ENCODE results near the gene CDH18.

CDH18 gene

DNA sequence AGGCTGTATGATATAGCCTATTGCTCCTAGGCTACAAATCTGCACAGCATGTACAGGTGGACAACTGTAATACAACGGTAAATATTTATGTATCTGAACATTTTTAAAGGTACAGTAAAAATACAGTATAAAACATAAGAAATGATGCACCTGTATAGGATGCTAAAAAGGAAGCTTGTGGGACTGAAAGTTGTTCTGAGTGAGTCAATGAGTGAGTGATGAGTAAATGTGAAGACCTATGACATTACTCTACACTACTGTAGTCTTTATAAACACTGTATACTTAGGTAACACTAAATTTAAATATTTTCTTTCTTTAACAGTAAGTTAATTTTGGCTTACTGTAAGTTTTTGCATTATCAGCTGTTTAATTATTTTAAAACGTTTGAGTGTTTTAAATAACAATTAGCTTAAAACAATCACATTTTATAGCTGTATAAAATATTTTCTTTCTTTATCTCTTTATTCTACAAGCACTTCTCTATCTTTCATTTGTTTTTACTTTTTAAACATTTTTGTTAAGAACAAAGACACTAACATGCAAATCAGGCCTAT, 28.1 kb downstream of the CDH18 start:
- Histone ChIP-seq H3K4me3 (ENCODE audit: low read length, poor library complexity, severe bottlenecking) (no peak overlapping the region), H3F3A (ENCODE audit: low read depth) (no peaks in the 10 kb centered on the region), H3K36me3 (ENCODE audit: insufficient read depth, low read length) (no peaks in the 10 kb centered on the region), H3K4me2 (ENCODE audit: low read depth, low read length, poor library complexity, severe bottlenecking) (no peak overlapping the region), H4K20me1 (ENCODE audit: insufficient read depth, low read length, poor library complexity, severe bottlenecking) (no peaks in the 10 kb centered on the region), H3K79me2 (ENCODE audit: insufficient read depth, low read length) (no peaks in the 10 kb centered on the region), H3K9ac (ENCODE audit: low read depth, low read length, poor library complexity, severe bottlenecking) (no peak overlapping the region), H3K9me2 (replicated peaks; ENCODE audit: low read depth, low read length) (no peaks in the 10 kb centered on the region), H3K27me3 (ENCODE audit: insufficient read depth, low read length, poor library complexity, severe bottlenecking) (no peaks in the 10 kb centered on the region), H2AFZ (ENCODE audit: low read length) (no peak overlapping the region), H3K9me3 (ENCODE audit: insufficient read depth, low read depth, low read length) (no peaks in the 10 kb centered on the region), H3K4me1 (ENCODE audit: insufficient read depth, low read length, poor library complexity, severe bottlenecking) (no peaks in the 10 kb centered on the region)
- TF ChIP-seq, protein P1, sequence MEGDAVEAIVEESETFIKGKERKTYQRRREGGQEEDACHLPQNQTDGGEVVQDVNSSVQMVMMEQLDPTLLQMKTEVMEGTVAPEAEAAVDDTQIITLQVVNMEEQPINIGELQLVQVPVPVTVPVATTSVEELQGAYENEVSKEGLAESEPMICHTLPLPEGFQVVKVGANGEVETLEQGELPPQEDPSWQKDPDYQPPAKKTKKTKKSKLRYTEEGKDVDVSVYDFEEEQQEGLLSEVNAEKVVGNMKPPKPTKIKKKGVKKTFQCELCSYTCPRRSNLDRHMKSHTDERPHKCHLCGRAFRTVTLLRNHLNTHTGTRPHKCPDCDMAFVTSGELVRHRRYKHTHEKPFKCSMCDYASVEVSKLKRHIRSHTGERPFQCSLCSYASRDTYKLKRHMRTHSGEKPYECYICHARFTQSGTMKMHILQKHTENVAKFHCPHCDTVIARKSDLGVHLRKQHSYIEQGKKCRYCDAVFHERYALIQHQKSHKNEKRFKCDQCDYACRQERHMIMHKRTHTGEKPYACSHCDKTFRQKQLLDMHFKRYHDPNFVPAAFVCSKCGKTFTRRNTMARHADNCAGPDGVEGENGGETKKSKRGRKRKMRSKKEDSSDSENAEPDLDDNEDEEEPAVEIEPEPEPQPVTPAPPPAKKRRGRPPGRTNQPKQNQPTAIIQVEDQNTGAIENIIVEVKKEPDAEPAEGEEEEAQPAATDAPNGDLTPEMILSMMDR (conservative IDR thresholded peaks at IDR 0.05; ENCODE audit: low read length): no peak
- TF ChIP-seq EZH2phosphoT487 (IDR thresholded peaks at IDR 0.05; ENCODE audit: borderline replicate concordance): no peak

DNA sequence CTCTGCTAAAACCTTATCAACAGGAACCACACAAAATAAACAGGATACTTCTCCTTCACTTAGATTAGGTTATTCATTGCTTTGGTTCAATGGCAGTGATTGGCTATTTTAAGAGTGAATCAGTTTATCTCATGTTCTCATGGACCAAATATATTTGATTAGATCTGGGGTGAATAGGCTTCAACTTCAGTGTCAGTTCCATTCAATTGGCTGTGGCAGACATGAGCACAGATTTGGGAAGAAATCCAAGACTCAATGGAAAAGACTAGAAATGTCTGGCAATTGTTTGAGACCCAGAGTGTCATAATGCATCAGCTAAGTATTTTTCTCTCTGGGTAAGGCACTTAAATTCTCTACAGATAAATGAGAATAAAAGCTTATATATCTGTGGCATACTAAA, 37.1 kb downstream of the CDH18 start:
- H3K9me3 ChIP-seq (ENCODE audit: insufficient read depth, low read depth, low read length): no peaks in the 10 kb centered on the region
- H3K4me2 ChIP-seq (ENCODE audit: low read depth, low read length, poor library complexity, severe bottlenecking): no peak overlapping the region
- no peaks in the 10 kb centered on the region for H3K4me1 ChIP-seq (ENCODE audit: insufficient read depth, low read length, poor library complexity, severe bottlenecking)
- no peaks in the 10 kb centered on the region for H4K20me1 ChIP-seq (ENCODE audit: insufficient read depth, low read length, poor library complexity, severe bottlenecking)
- H3K27me3 ChIP-seq (ENCODE audit: insufficient read depth, low read length, poor library complexity, severe bottlenecking): no peaks in the 10 kb centered on the region
- H3K79me2 ChIP-seq (ENCODE audit: insufficient read depth, low read length): no peaks in the 10 kb centered on the region
- H3K9ac ChIP-seq (ENCODE audit: low read depth, low read length, poor library complexity, severe bottlenecking): no peak overlapping the region
- no peak overlapping the region for H3K4me3 ChIP-seq (ENCODE audit: low read length, poor library complexity, severe bottlenecking)
- no peaks in the 10 kb centered on the region for H3K36me3 ChIP-seq (ENCODE audit: insufficient read depth, low read length)
- H2AFZ ChIP-seq (ENCODE audit: low read length): no peak overlapping the region
- TF ChIP-seq, protein P1 (conservative IDR thresholded peaks at IDR 0.05; ENCODE audit: low read length): no peak
- no peak for TF ChIP-seq EZH2phosphoT487 (IDR thresholded peaks at IDR 0.05; ENCODE audit: borderline replicate concordance)
- H3K9me2 ChIP-seq (replicated peaks; ENCODE audit: low read depth, low read length): no peaks in the 10 kb centered on the region
- H3F3A ChIP-seq (ENCODE audit: low read depth): no peaks in the 10 kb centered on the region

DNA sequence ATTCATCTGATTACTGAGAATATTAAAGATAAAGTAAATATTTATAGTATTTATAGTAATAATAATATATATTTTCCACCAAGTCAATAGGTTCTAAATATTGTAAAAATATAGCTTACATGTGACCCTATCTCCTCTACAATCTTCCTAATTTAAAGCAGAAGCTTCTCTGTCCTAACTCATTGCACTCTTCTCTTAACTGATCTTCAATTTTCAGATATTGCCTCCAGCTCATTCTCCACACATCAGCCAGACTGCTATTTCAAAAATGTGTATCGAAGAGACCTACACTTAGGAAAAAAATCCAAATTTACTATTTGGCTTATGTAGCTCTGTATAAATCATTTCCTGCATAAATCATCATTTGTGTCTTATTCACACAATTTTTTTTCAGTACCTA, 47.8 kb downstream of the CDH18 start:
- H3K4me3 ChIP-seq (ENCODE audit: low read length, poor library complexity, severe bottlenecking): no peak overlapping the region
- no peaks in the 10 kb centered on the region for H3K79me2 ChIP-seq (ENCODE audit: insufficient read depth, low read length)
- no peaks in the 10 kb centered on the region for H3K36me3 ChIP-seq (ENCODE audit: insufficient read depth, low read length)
- no peak overlapping the region for H2AFZ ChIP-seq (ENCODE audit: low read length)
- H3K9me3 ChIP-seq (ENCODE audit: insufficient read depth, low read depth, low read length): no peaks in the 10 kb centered on the region
- H3K9me2 ChIP-seq (replicated peaks; ENCODE audit: low read depth, low read length): no peaks in the 10 kb centered on the region; the same call in 1 of the 2 replicates
- no peaks in the 10 kb centered on the region for H3K4me1 ChIP-seq (ENCODE audit: insufficient read depth, low read length, poor library complexity, severe bottlenecking)
- TF ChIP-seq, protein P1 (conservative IDR thresholded peaks at IDR 0.05; ENCODE audit: low read length): no peak
- TF ChIP-seq EZH2phosphoT487 (IDR thresholded peaks at IDR 0.05; ENCODE audit: borderline replicate concordance): no peak
- no peak overlapping the region for H3K4me2 ChIP-seq (ENCODE audit: low read depth, low read length, poor library complexity, severe bottlenecking)
- H3K27me3 ChIP-seq (ENCODE audit: insufficient read depth, low read length, poor library complexity, severe bottlenecking): no peaks in the 10 kb centered on the region
- no peaks in the 10 kb centered on the region for H4K20me1 ChIP-seq (ENCODE audit: insufficient read depth, low read length, poor library complexity, severe bottlenecking)
- H3K9ac ChIP-seq (ENCODE audit: low read depth, low read length, poor library complexity, severe bottlenecking): no peak overlapping the region
- no peaks in the 10 kb centered on the region for H3F3A ChIP-seq (ENCODE audit: low read depth)
